ENCODE data around the gene LY6G6F.

DNA sequence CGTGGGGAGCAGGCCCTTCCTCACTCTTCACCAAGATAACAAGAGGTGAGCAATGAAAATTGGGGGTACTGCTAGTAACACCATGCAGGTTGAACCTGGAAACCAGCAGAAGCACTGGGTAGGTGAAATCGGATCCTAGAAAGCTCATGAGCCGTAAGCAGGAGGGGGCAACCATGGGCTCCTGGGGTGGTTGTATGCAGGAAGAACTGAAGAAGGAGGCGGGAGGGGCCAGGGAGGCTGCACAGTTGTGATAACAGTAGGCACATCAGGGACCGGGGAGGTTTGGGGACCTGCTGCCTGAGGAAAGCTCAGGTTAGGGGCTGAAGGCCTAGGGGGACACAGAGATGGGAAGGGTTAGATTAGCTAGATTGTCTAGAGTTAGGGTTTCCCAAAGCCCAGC lies 20.2 kb upstream of the LY6G6F start:
- TF ChIP-seq, protein P1, sequence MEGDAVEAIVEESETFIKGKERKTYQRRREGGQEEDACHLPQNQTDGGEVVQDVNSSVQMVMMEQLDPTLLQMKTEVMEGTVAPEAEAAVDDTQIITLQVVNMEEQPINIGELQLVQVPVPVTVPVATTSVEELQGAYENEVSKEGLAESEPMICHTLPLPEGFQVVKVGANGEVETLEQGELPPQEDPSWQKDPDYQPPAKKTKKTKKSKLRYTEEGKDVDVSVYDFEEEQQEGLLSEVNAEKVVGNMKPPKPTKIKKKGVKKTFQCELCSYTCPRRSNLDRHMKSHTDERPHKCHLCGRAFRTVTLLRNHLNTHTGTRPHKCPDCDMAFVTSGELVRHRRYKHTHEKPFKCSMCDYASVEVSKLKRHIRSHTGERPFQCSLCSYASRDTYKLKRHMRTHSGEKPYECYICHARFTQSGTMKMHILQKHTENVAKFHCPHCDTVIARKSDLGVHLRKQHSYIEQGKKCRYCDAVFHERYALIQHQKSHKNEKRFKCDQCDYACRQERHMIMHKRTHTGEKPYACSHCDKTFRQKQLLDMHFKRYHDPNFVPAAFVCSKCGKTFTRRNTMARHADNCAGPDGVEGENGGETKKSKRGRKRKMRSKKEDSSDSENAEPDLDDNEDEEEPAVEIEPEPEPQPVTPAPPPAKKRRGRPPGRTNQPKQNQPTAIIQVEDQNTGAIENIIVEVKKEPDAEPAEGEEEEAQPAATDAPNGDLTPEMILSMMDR (IDR thresholded peaks at IDR 0.05): no peak
- no peak for TF ChIP-seq POLR2A (IDR thresholded peaks at IDR 0.05)

Data from vagina (tissue), 2 donors.